ENCODE results near the gene SUPT7L. TPM values are rescaled to one million over a fixed set of nuclear protein-coding genes. Genes with fewer than 3 reads are reported as not detected.
"Not testable (repeated sequence)": the region's sequence is repeated elsewhere in the genome, so short reads cannot be mapped to it uniquely, and the experiment has no call there.

SUPT7L gene
- total and polyA plus RNA-seq, 5 experiments from 2014 or later, result 17.0 to 52.0 (median 23.3) TPM

- Mint-ChIP-seq H3K4me1 (peaks cover 6 to 25% (median 13%) of the 10 kb centered on the region in 4 donors), H3K4me3 (no peak overlapping the region), H3K36me3 (peaks cover 0 to 40% (median 3%) of the 10 kb centered on the region in 3 donors), H3K9me3 (no peaks in the 10 kb centered on the region), H3K27me3 (no peaks in the 10 kb centered on the region), H3K27ac (peak overlapping the region in 3 of 10 donors; percentile 71 to 84 (median 76))
- peak in 1 of 2 donors; percentile 43 for ATAC-seq
- POLR2A ChIA-PET, result interaction anchor here (1.1 to 2.1 kb wide), 6 partner anchors 14 to 306 kb away, joined by 3 to 15 read pairs (median 6); partner anchors contain the start of genes PPM1G, SLC4A1AP, SUPT7L and ZNF512
- DNase-seq, result no peak
These were observed 35.2 kb downstream of the SUPT7L start for GRCh38 chr2:27627963-27628766.

- Mint-ChIP-seq H3K4me1 (peaks cover 4 to 24% (median 11%) of the 10 kb centered on the region in 4 donors), H3K27ac (peak overlapping the region in 9 of 10 donors; percentile 22 to 91 (median 71)), H3K36me3 (peaks cover 0 to 42% (median 9%) of the 10 kb centered on the region in 3 donors), H3K4me3 (peak overlapping the region in 1 of 10 donors; percentile 7)
- POLR2A ChIA-PET, DNase-seq, H3K9me3 Mint-ChIP-seq, H3K27me3 Mint-ChIP-seq, ATAC-seq: not testable (repeated sequence)
These were observed 36.5 kb downstream of the SUPT7L start for GRCh38 chr2:27626921-27627320.

GRCh38 chr2:27626323-27626722 lies 37.1 kb downstream of the SUPT7L start:
- ATAC-seq, H3K4me3 Mint-ChIP-seq, H3K27me3 Mint-ChIP-seq, H3K9me3 Mint-ChIP-seq, DNase-seq, POLR2A ChIA-PET: not testable (repeated sequence)
- Mint-ChIP-seq H3K4me1 (peaks cover 0 to 22% (median 10%) of the 10 kb centered on the region in 4 donors), H3K27ac (peak overlapping the region in 5 of 10 donors; percentile 13 to 84 (median 64)), H3K36me3 (peaks cover 0 to 42% (median 11%) of the 10 kb centered on the region in 3 donors)

- Mint-ChIP-seq H3K9me3 (no peaks in the 10 kb centered on the region), H3K27me3 (no peaks in the 10 kb centered on the region), H3K27ac (peak overlapping the region in 7 of 10 donors; percentile 3 to 70 (median 36)), H3K4me3 (no peak overlapping the region), H3K4me1 (peaks cover 0 to 15% (median 5%) of the 10 kb centered on the region in 4 donors), H3K36me3 (peaks cover 0 to 45% (median 12%) of the 10 kb centered on the region in 3 donors)
- POLR2A ChIA-PET, result interaction anchor here (1.8 kb wide), 1 partner anchor 11 kb away, joined by 4 read pairs; no protein-coding TSS in a partner anchor
- ATAC-seq (no peak), DNase-seq (no peak)
These were observed 38.5 kb downstream of the SUPT7L start for GRCh38 chr2:27624943-27625342.

GRCh38 chr2:27622921-27623384 lies 40.5 kb downstream of the SUPT7L start:
- POLR2A ChIA-PET, result no interaction called here
- H3K4me1 Mint-ChIP-seq, result peaks cover 0 to 12% (median 5%) of the 10 kb centered on the region in 4 donors
- peaks cover 0 to 62% (median 19%) of the 10 kb centered on the region in 3 donors for H3K36me3 Mint-ChIP-seq
- no peaks in the 10 kb centered on the region for H3K9me3 Mint-ChIP-seq
- peak overlapping the region in 3 of 10 donors; percentile 1 to 5 (median 3) for H3K27ac Mint-ChIP-seq
- ATAC-seq, result no peak
- H3K27me3 Mint-ChIP-seq, result no peaks in the 10 kb centered on the region
- no peak for DNase-seq
- no peak overlapping the region for H3K4me3 Mint-ChIP-seq

- POLR2A ChIA-PET, result interaction anchor here (0.6 kb wide), 1 partner anchor 28 kb away, joined by 3 read pairs; no protein-coding TSS in a partner anchor
- ATAC-seq, result no peak
These were observed 41.9 kb downstream of the SUPT7L start for GRCh38 chr2:27621524-27621923.

GRCh38 chr2:27615316-27615715 lies 48.1 kb downstream of the SUPT7L start:
- POLR2A ChIA-PET, result no interaction called here
- DNase-seq (no peak), ATAC-seq (no peak)
- Mint-ChIP-seq H3K4me3 (no peak overlapping the region), H3K27ac (no peak overlapping the region), H3K4me1 (peaks cover 0 to 6% (median 3%) of the 10 kb centered on the region in 4 donors), H3K36me3 (peaks cover 0 to 85% (median 23%) of the 10 kb centered on the region in 3 donors), H3K9me3 (no peaks in the 10 kb centered on the region), H3K27me3 (no peaks in the 10 kb centered on the region)

More at GRCh38 chr2:27621524-27621923, 41.9 kb downstream of the SUPT7L start:
- peaks cover 0 to 76% (median 28%) of the 10 kb centered on the region in 3 donors for H3K36me3 Mint-ChIP-seq
- peaks cover 0 to 3% (median 0%) of the 10 kb centered on the region in 4 donors for H3K4me1 Mint-ChIP-seq
- H3K4me3 Mint-ChIP-seq, result no peak overlapping the region
- no peak for DNase-seq
- H3K27me3 Mint-ChIP-seq, result no peaks in the 10 kb centered on the region
- peak overlapping the region in 2 of 10 donors; percentile 31 to 54 for H3K27ac Mint-ChIP-seq
- H3K9me3 Mint-ChIP-seq, result no peaks in the 10 kb centered on the region

- Mint-ChIP-seq H3K27me3 (no peaks in the 10 kb centered on the region), H3K9me3 (no peaks in the 10 kb centered on the region), H3K36me3 (peaks cover 0 to 84% (median 23%) of the 10 kb centered on the region in 3 donors), H3K27ac (peak overlapping the region in 1 of 10 donors; percentile 29), H3K4me1 (peaks cover 0 to 6% (median 3%) of the 10 kb centered on the region in 4 donors), H3K4me3 (no peak overlapping the region)
- POLR2A ChIA-PET, result interaction anchor here (1.0 to 1.1 kb wide), 2 partner anchors 11 to 15 kb away, joined by 3 to 4 read pairs; partner anchors contain the start of genes CCDC121 and GPN1
- no peak for ATAC-seq
- no peak for DNase-seq
These were observed 49.4 kb downstream of the SUPT7L start for GRCh38 chr2:27613985-27614384.

GRCh38 chr2:27606611-27607010 lies 56.8 kb downstream of the SUPT7L start:
- no peaks in the 10 kb centered on the region for H3K27me3 Mint-ChIP-seq
- no peak for DNase-seq
- no peak overlapping the region for H3K4me3 Mint-ChIP-seq
- H3K9me3 Mint-ChIP-seq, result no peaks in the 10 kb centered on the region
- ATAC-seq, result no peak
- peaks cover 4 to 91% (median 36%) of the 10 kb centered on the region in 3 donors for H3K36me3 Mint-ChIP-seq
- POLR2A ChIA-PET, result no interaction called here
- peak overlapping the region in 1 of 10 donors; percentile 19 for H3K27ac Mint-ChIP-seq
- peaks cover 0 to 14% (median 6%) of the 10 kb centered on the region in 4 donors for H3K4me1 Mint-ChIP-seq

Other genes starting within 250 kb of the SUPT7L start
- gene NRBP1, start 235.0 kb downstream of the SUPT7L start, total RNA-seq, result 100 to 1,000 TPM; 118 TPM
- 100 to 1,000 TPM in 1 of 3 donors, 10 to 100 TPM in 2; 73.4 to 107 (median 78.8) TPM for gene NRBP1, start 235.0 kb downstream of the SUPT7L start, polyA plus RNA-seq
- 10 to 100 TPM; 20.9 to 23.7 TPM for gene KRTCAP3, start 221.2 kb downstream of the SUPT7L start, total RNA-seq
- 1 to 10 TPM; 3.1 to 3.9 (median 3.6) TPM for gene KRTCAP3, start 221.2 kb downstream of the SUPT7L start, polyA plus RNA-seq
- gene IFT172, start 173.9 kb downstream of the SUPT7L start, total RNA-seq, result 10 to 100 TPM; 32.2 to 40.6 TPM
- gene IFT172, start 173.9 kb downstream of the SUPT7L start, polyA plus RNA-seq, result 1 to 10 TPM; 1.1 to 4.9 (median 3.4) TPM
- not detected for gene FNDC4, start 168.4 kb downstream of the SUPT7L start, total RNA-seq
- under 1 TPM in 2 of 3 donors, not detected in 1; 0.09 to 0.15 TPM for gene FNDC4, start 168.4 kb downstream of the SUPT7L start, polyA plus RNA-seq
- not detected for gene GCKR, start 166.8 kb downstream of the SUPT7L start, total RNA-seq
- not detected for gene GCKR, start 166.8 kb downstream of the SUPT7L start, polyA plus RNA-seq
- 10 to 100 TPM; 68.1 to 73.5 TPM for gene ZNF512, start 80.6 kb downstream of the SUPT7L start, total RNA-seq
- 10 to 100 TPM; 35.3 to 58.9 (median 50.1) TPM for gene ZNF512, start 80.6 kb downstream of the SUPT7L start, polyA plus RNA-seq
- gene CCDC121, start 34.6 kb downstream of the SUPT7L start, total RNA-seq, result 1 to 10 TPM; 1.6 to 1.8 TPM
- gene CCDC121, start 34.6 kb downstream of the SUPT7L start, polyA plus RNA-seq, result 1 to 10 TPM in 1 of 3 donors, under 1 TPM in 2; 0.38 to 1.8 (median 0.99) TPM
- 10 to 100 TPM; 26.4 to 27.1 TPM for gene GPN1, start 34.6 kb downstream of the SUPT7L start, total RNA-seq
- gene GPN1, start 34.6 kb downstream of the SUPT7L start, polyA plus RNA-seq, result 10 to 100 TPM; 57.1 to 70.4 (median 61.3) TPM
- 10 to 100 TPM; 27.4 to 28.5 TPM for gene SLC4A1AP, start 275 bp upstream of the SUPT7L start, total RNA-seq
- 10 to 100 TPM; 25.3 to 28.6 (median 27.6) TPM for gene SLC4A1AP, start 275 bp upstream of the SUPT7L start, polyA plus RNA-seq
- 10 to 100 TPM; 34.4 to 41.2 TPM for gene MRPL33, start 108.1 kb upstream of the SUPT7L start, total RNA-seq
- 100 to 1,000 TPM; 196 to 245 (median 229) TPM for gene MRPL33, start 108.1 kb upstream of the SUPT7L start, polyA plus RNA-seq
- gene RBKS, start 226.8 kb upstream of the SUPT7L start, total RNA-seq, result 1 to 10 TPM; 1.5 to 1.8 TPM
- gene RBKS, start 226.8 kb upstream of the SUPT7L start, polyA plus RNA-seq, result 1 to 10 TPM; 2.4 to 4.8 (median 3.0) TPM
- 10 to 100 TPM; 29.6 to 32.2 TPM for gene BABAM2, start 227.1 kb upstream of the SUPT7L start, total RNA-seq
- 10 to 100 TPM; 50.5 to 60.2 (median 56.2) TPM for gene BABAM2, start 227.1 kb upstream of the SUPT7L start, polyA plus RNA-seq